Natural killer cell (primary cell): ENCODE results near the gene RUNX2. TPM values are rescaled to one million over a fixed set of nuclear protein-coding genes. Genes with fewer than 3 reads are reported as not detected.

ENCODE experiments used
- ATAC-seq, 3 donors: fragments of 150-1000 bp in 2 of 3; fragments of 200-7000 bp in 1 of 3; cut with Tn5 transposase; 1 replicate in 1 of 3; 2 replicates in 2 of 3; pipeline ENCODE4 v1.10.0; 2021; ENCODE audit warnings: mild to moderate bottlenecking in 2 of 3, moderate library complexity in 2 of 3
- DNase-seq, 2 donors: peaks; one replicate each; pipeline versions ENCODE4 v3.0.0 to v3.0.0-alpha.2; 2013 to 2021; ENCODE audit warnings: mixed read lengths in 1 of 2
- H3K27ac ChIP-seq: one replicate; pipeline ENCODE4 v1.5.1; 2013; ENCODE audit warnings: mild to moderate bottlenecking, low read length
- H3K27me3 ChIP-seq: one replicate; pipeline ENCODE4 v1.6.1; 2013; ENCODE audit warnings: low read length; ENCODE audit not compliant: control insufficient read depth, insufficient read depth
- H3K36me3 ChIP-seq: one replicate; pipeline ENCODE4 v1.6.1; 2013; ENCODE audit warnings: low read length; ENCODE audit not compliant: control insufficient read depth, insufficient read depth
- H3K4me1 ChIP-seq: one replicate; pipeline ENCODE4 v1.6.1; 2013; ENCODE audit warnings: low read length; ENCODE audit not compliant: control insufficient read depth, insufficient read depth
- H3K4me3 ChIP-seq: one replicate; pipeline ENCODE4 v1.5.1; 2013; ENCODE audit warnings: low read length
- H3K9me3 ChIP-seq: one replicate; pipeline ENCODE4 v1.6.1; 2013; ENCODE audit warnings: low read length; ENCODE audit not compliant: control insufficient read depth, insufficient read depth
- H3K27ac Mint-ChIP-seq, 2 donors: one replicate each; pipeline ENCODE4 v1.8.0; 2022; ENCODE audit warnings: mild to moderate bottlenecking in 2 of 2, mixed read lengths in 2 of 2, moderate library complexity in 1 of 2
- H3K27me3 Mint-ChIP-seq, 2 donors: one replicate each; pipeline ENCODE4 v1.8.0; 2022; ENCODE audit warnings: low read depth in 2 of 2, mixed read lengths in 2 of 2
- H3K36me3 Mint-ChIP-seq: one replicate; pipeline ENCODE4 v1.8.0; 2022; ENCODE audit warnings: mixed read lengths
- H3K4me1 Mint-ChIP-seq, 2 donors: one replicate each; pipeline ENCODE4 v1.8.0; 2022; ENCODE audit warnings: mixed read lengths in 2 of 2
- H3K4me3 Mint-ChIP-seq: one replicate; pipeline ENCODE4 v1.8.0; 2022; ENCODE audit warnings: mild to moderate bottlenecking, moderate library complexity, mixed read lengths
- H3K9me3 Mint-ChIP-seq, 2 donors: one replicate each; pipeline ENCODE4 v1.8.0; 2022; ENCODE audit warnings: mixed read lengths in 2 of 2
- CTCF ChIP-seq: fragments of 200-600 bp; IDR thresholded peaks from one replicate; pipeline ENCODE4 v1.8.0; 2022; ENCODE audit warnings: antibody characterized with exemption
- WGBS: methylation state at CpG from one replicate; pipeline ENCODE4 v1.1.7; 2013; ENCODE audit warnings: missing lambda C conversion rate; ENCODE audit not compliant: insufficient coverage; 5-methylcytosine and 5-hydroxymethylcytosine counted together
- intact Hi-C: fragments of 100-400 bp; cut with micrococcal nuclease; formaldehyde crosslinking; loops from one replicate; pipeline ENCODE4 v1.14.2; 2022
- total RNA-seq, 4 donors: library from RNA; stranded (reverse); fragments of 120-200 nt in 1 of 4; gene quantifications; one replicate each; pipeline versions ENCODE4 v1.2.3 to v1.2.4, GENCODE V29; 2013 to 2022

Gene RUNX2
- total RNA-seq, 3 donors from 2014 or later (not counting 1 experiment from before 2014, with no cell fraction given): 5.0 to 19.2 (median 7.0) TPM

- Histone ChIP-seq H3K4me1 (peaks cover 22% of the 10 kb centered on the region), H3K27ac (no peak overlapping the region), H3K36me3 (peaks cover 7% of the 10 kb centered on the region), H3K9me3 (no peaks in the 10 kb centered on the region), H3K4me3 (no peak overlapping the region), H3K27me3 (no peaks in the 10 kb centered on the region)
- H3K4me1 Mint-ChIP-seq: peaks cover 26 to 34% of the 10 kb centered on the region in 2 donors
- H3K27me3 Mint-ChIP-seq: no peaks in the 10 kb centered on the region
- TF ChIP-seq CTCF: no peak
- H3K36me3 Mint-ChIP-seq: no peaks in the 10 kb centered on the region
- WGBS: 25% methylated on average over 2 of the region's 3 CpGs
- ATAC-seq: peak in 2 of 3 donors; percentile 58 to 62
- H3K4me3 Mint-ChIP-seq: no peak overlapping the region
- H3K9me3 Mint-ChIP-seq: no peaks in the 10 kb centered on the region
- peak overlapping the region in 1 of 2 donors; percentile 69 for H3K27ac Mint-ChIP-seq
- intact Hi-C loops: no loop called here
- DNase-seq: peak in 1 of 2 donors; percentile 45
These were observed 166.4 kb downstream of the RUNX2 start for GRCh38 chr6:45494416-45495135.

- Mint-ChIP-seq H3K9me3 (no peaks in the 10 kb centered on the region), H3K27ac (peak overlapping the region; percentile 17 to 69), H3K36me3 (no peaks in the 10 kb centered on the region), H3K27me3 (no peaks in the 10 kb centered on the region), H3K4me3 (no peak overlapping the region), H3K4me1 (peaks cover 26 to 31% of the 10 kb centered on the region in 2 donors)
- H3K4me3 ChIP-seq: no peak overlapping the region
- peaks cover 7% of the 10 kb centered on the region for H3K36me3 ChIP-seq
- no peak for TF ChIP-seq CTCF
- no peak overlapping the region for H3K27ac ChIP-seq
- peaks cover 16% of the 10 kb centered on the region for H3K4me1 ChIP-seq
- no peaks in the 10 kb centered on the region for H3K9me3 ChIP-seq
- DNase-seq: peak in 1 of 2 donors; percentile 61
- H3K27me3 ChIP-seq: no peaks in the 10 kb centered on the region
- ATAC-seq: peak; percentile 46 to 68 (median 57)
- WGBS: 0% methylated on average over 1 of the region's 3 CpGs
- intact Hi-C loops: no loop called here
These were observed 167.4 kb downstream of the RUNX2 start for GRCh38 chr6:45495429-45496084.

- 71% methylated on average over 1 of the region's 6 CpGs for WGBS
- no peak overlapping the region for H3K4me3 Mint-ChIP-seq
These were observed 167.9 kb downstream of the RUNX2 start for GRCh38 chr6:45496085-45496433.

More at GRCh38 chr6:45496085-45496433, 167.9 kb downstream of the RUNX2 start:
- Histone ChIP-seq H3K9me3 (no peaks in the 10 kb centered on the region), H3K36me3 (peaks cover 7% of the 10 kb centered on the region), H3K4me1 (peaks cover 16% of the 10 kb centered on the region), H3K27me3 (no peaks in the 10 kb centered on the region), H3K4me3 (no peak overlapping the region), H3K27ac (no peak overlapping the region)
- Mint-ChIP-seq H3K9me3 (no peaks in the 10 kb centered on the region), H3K27ac (peak overlapping the region in 1 of 2 donors; percentile 69), H3K4me1 (peaks cover 26 to 31% of the 10 kb centered on the region in 2 donors), H3K27me3 (no peaks in the 10 kb centered on the region), H3K36me3 (no peaks in the 10 kb centered on the region)
- intact Hi-C loops: no loop called here
- DNase-seq: no peak
- ATAC-seq: no peak
- no peak for TF ChIP-seq CTCF
